Lung (tissue), 12 donors: ENCODE results near the gene SLC5A4. TPM values are rescaled to one million over a fixed set of nuclear protein-coding genes. Genes with fewer than 3 reads are reported as not detected.
A peak's percentile ranks its signal among the peaks of the same experiment; 100 is the strongest.

Source experiments
- ATAC-seq: fragments of 200-7000 bp; cut with Tn5 transposase; one replicate; pipeline ENCODE4 v1.9.1; 2020; ENCODE audit warnings: moderate number of reproducible peaks; ENCODE audit not compliant: insufficient read depth, low FRiP score
- DNase-seq, 3 donors: peaks; one replicate each; pipeline ENCODE4 v3.0.0-alpha.2; 2013 to 2017
- H3K27ac ChIP-seq, 2 donors: one replicate each; pipeline ENCODE4 v1.5.1; 2013; ENCODE audit warnings: mild to moderate bottlenecking in 2 of 2, moderate library complexity in 2 of 2, control low read depth in 1 of 2, inconsistent platforms in 1 of 2, low read depth in 1 of 2, low read length in 1 of 2
- H3K27me3 ChIP-seq, 3 donors: one replicate each; pipeline ENCODE4 v1.5.1; 2013; ENCODE audit warnings: low read length in 2 of 3; ENCODE audit not compliant: control insufficient read depth in 3 of 3, insufficient read depth in 3 of 3
- H3K36me3 ChIP-seq, 4 donors: one replicate each; pipeline ENCODE4 v1.5.1; 2013; ENCODE audit warnings: low read length in 4 of 4, mild to moderate bottlenecking in 1 of 4, moderate library complexity in 1 of 4; ENCODE audit not compliant: control insufficient read depth in 4 of 4, insufficient read depth in 4 of 4
- H3K4me1 ChIP-seq, 5 donors: one replicate each; pipeline ENCODE4 v1.5.1; 2013; ENCODE audit warnings: low read length in 5 of 5, mild to moderate bottlenecking in 2 of 5, moderate library complexity in 1 of 5; ENCODE audit not compliant: control insufficient read depth in 5 of 5, insufficient read depth in 5 of 5
- H3K4me3 ChIP-seq: one replicate; pipeline ENCODE4 v1.5.1; 2013; ENCODE audit warnings: mild to moderate bottlenecking, control low read depth, moderate library complexity
- H3K9ac ChIP-seq, 2 donors: one replicate each; pipeline ENCODE4 v1.5.1; 2013; ENCODE audit warnings: low read length in 2 of 2, control low read depth in 1 of 2; ENCODE audit not compliant: insufficient read depth in 1 of 2
- H3K9me3 ChIP-seq, 4 donors: one replicate each; pipeline ENCODE4 v1.5.1; 2013; ENCODE audit warnings: low read length in 3 of 4, mild to moderate bottlenecking in 1 of 4, moderate library complexity in 1 of 4; ENCODE audit not compliant: control insufficient read depth in 4 of 4, insufficient read depth in 3 of 4
- WGBS, 2 donors: extraction: QIAGEN DNeasy Blood & Tissue Kit; methylation state at CpG; one replicate each; pipeline ENCODE4 v1.1.7; 2013; 5-methylcytosine and 5-hydroxymethylcytosine counted together
- polyA plus RNA-seq, 2 donors: library from polyadenylated mRNA; stranded (reverse); fragments of 200-250 nt; gene quantifications; one replicate each; pipeline ENCODE4 v1.2.1, GENCODE V29; 2013
- total RNA-seq, 2 donors: library from RNA; depleted of rRNA in 1 of 2; stranded (reverse); fragments of >200 nt in 1 of 2; gene quantifications; one replicate each; pipeline ENCODE4 v1.2.1, GENCODE V29; 2014 to 2021
- TF ChIP-seq, protein P1 (sequence below): IDR thresholded peaks from 2 replicates; pipeline ENCODE4 v1.5.1; 2012; ENCODE audit warnings: mild to moderate bottlenecking; ENCODE audit errors: control extremely low read depth, extremely low read depth
- donor health status: control.
- donor health status: control.
- donor health status: Bipolar disorder and iron deficiency.
- donor health status: healthy.
- donor health status: DM: yes; HTN: yes; CAD: no.

The SLC5A4 gene
- total and polyA plus RNA-seq, 4 donors = 0.30 to 1.9 (median 0.95) TPM

DNA sequence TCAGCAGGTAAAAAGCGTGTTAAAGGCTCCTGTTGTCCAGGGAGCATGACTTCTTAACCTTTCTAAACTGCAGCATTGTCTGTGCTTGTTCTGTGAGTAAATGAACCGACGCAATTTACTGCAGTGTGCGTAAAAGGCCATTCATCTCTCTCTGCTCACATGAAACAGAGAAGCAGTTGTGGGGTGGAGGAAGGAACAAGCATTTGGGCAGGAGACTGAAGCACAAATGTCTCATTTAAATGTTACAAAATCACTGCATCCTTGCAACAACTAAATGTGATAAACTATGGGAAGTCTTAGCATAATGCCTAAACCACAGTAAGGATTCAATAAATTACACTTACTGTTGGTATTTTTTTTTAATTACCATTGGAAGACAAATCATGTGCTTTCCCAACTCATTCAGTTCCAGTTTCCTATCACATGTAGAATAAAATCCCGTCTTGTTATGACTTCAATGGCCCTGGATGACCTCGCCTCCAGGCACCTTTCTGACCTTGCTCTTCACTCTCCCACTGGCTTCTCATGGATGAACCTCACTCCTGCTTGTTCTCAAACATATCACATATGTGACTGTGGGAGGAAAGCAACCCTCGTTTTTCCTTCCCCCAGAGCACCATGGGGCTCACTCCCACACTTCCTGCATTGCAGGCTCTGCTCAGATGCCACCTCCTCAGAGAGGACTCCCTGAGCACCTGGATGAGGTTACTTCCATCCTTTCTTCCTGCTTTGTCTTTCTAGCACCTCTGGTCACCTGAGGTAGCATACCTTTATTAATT, 28.6 kb downstream of the SLC5A4 start:
- H3K27ac ChIP-seq = no peak overlapping the region
- TF ChIP-seq, protein P1, sequence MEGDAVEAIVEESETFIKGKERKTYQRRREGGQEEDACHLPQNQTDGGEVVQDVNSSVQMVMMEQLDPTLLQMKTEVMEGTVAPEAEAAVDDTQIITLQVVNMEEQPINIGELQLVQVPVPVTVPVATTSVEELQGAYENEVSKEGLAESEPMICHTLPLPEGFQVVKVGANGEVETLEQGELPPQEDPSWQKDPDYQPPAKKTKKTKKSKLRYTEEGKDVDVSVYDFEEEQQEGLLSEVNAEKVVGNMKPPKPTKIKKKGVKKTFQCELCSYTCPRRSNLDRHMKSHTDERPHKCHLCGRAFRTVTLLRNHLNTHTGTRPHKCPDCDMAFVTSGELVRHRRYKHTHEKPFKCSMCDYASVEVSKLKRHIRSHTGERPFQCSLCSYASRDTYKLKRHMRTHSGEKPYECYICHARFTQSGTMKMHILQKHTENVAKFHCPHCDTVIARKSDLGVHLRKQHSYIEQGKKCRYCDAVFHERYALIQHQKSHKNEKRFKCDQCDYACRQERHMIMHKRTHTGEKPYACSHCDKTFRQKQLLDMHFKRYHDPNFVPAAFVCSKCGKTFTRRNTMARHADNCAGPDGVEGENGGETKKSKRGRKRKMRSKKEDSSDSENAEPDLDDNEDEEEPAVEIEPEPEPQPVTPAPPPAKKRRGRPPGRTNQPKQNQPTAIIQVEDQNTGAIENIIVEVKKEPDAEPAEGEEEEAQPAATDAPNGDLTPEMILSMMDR = no peak
- no peaks in the 10 kb centered on the region for H3K27me3 ChIP-seq
- 69 to 76% methylated on average over 7 of the region's 7 CpGs for WGBS, 2 donors
- peaks cover 0 to 2% (median 0%) of the 10 kb centered on the region in 5 donors for H3K4me1 ChIP-seq
- ATAC-seq (no peak), DNase-seq (no peak)
- H3K9ac ChIP-seq = no peak overlapping the region
- no peaks in the 10 kb centered on the region for H3K36me3 ChIP-seq
- no peak overlapping the region for H3K4me3 ChIP-seq
- H3K9me3 ChIP-seq = no peaks in the 10 kb centered on the region

- no peak overlapping the region for H3K4me3 ChIP-seq
- ATAC-seq (no peak), DNase-seq (peak in 2 of 3 donors; percentile 50 to 69)
- TF ChIP-seq, protein P1 = no peak
- no peaks in the 10 kb centered on the region for H3K36me3 ChIP-seq
- no peaks in the 10 kb centered on the region for H3K9me3 ChIP-seq
- H3K27me3 ChIP-seq = no peaks in the 10 kb centered on the region
- WGBS, 2 donors = 86 to 95% methylated on average over 1 of the region's 1 CpG
- no peak overlapping the region for H3K9ac ChIP-seq
- H3K27ac ChIP-seq = no peak overlapping the region
- peaks cover 0 to 2% (median 0%) of the 10 kb centered on the region in 5 donors for H3K4me1 ChIP-seq
Measured at GRCh38 chr22:32222991-32223390, 32.2 kb downstream of the SLC5A4 start.

DNA sequence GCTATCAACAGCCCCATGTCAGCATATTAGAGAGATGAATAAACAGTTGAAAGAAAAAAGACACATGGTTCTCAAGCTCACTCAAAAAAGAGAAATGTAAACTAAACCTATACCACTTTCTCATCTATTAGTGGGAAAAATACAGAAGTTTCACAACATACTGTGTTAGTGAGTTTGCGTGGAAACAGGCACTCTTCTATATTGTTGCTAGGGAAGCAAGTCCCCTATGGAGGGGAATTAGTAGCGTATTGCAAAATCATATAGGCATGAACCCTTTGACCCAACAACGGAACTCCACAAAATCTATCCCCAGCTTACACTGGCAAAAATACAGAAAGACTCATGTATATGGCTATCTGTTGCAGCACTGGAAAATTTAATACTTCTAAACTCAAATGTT, 36.1 kb downstream of the SLC5A4 start:
- Histone ChIP-seq H3K4me1 (peaks cover 0 to 2% (median 0%) of the 10 kb centered on the region in 5 donors), H3K4me3 (no peak overlapping the region), H3K27ac (no peak overlapping the region), H3K9ac (no peak overlapping the region), H3K27me3 (no peaks in the 10 kb centered on the region), H3K36me3 (no peaks in the 10 kb centered on the region), H3K9me3 (no peaks in the 10 kb centered on the region)
- DNase-seq (peak in 2 of 3 donors; percentile 7 to 20), ATAC-seq (peak; percentile 47)
- 32 to 77% methylated on average over 3 of the region's 3 CpGs for WGBS, 2 donors
- TF ChIP-seq, protein P1 = no peak
